Activated CD8-positive, alpha-beta memory T cell treated with anti-CD3 and anti-CD28 coated beads, Interleukin-2, amount 50 U/mL, for 1 hour (primary cell): ENCODE measurements around the gene XKR7.
"Not testable (repeated sequence)": the region's sequence is repeated elsewhere in the genome, so short reads cannot be mapped to it uniquely, and the experiment has no call there.

Source experiments
- DNase-seq: peaks from one replicate; pipeline ENCODE4 v3.0.0-alpha.2; 2020; ENCODE audit errors: extremely low read depth

Gene XKR7

GRCh38 chr20:31967830-31968249, at the start of gene XKR7:
XKR7 (plus strand) TSS chr20:31968151; CDS start chr20:31968176, 25 bp downstream.
- no peak for DNase-seq

- DNase-seq: no peak
Measured at GRCh38 chr20:31918466-31919105, 49.4 kb upstream of the XKR7 start.

GRCh38 chr20:31919410-31920155, 48.4 kb upstream of the XKR7 start:
- no peak for DNase-seq

GRCh38 chr20:31920275-31920855, 47.6 kb upstream of the XKR7 start:
- no peak for DNase-seq

GRCh38 chr20:31921480-31921879, 46.5 kb upstream of the XKR7 start:
- DNase-seq: not testable (repeated sequence)

GRCh38 chr20:31922181-31922580, 45.8 kb upstream of the XKR7 start:
- DNase-seq: no peak

- no peak for DNase-seq
Measured at GRCh38 chr20:31922588-31922987, 45.4 kb upstream of the XKR7 start.

- DNase-seq: no peak
Measured at GRCh38 chr20:31923388-31924331, 44.3 kb upstream of the XKR7 start.

GRCh38 chr20:31924561-31924960, 43.4 kb upstream of the XKR7 start:
- DNase-seq: no peak

- DNase-seq: no peak
Measured at GRCh38 chr20:31925631-31926030, 42.3 kb upstream of the XKR7 start.

- no peak for DNase-seq
Measured at GRCh38 chr20:31926493-31926892, 41.5 kb upstream of the XKR7 start.

GRCh38 chr20:31927627-31928159, 40.3 kb upstream of the XKR7 start:
- no peak for DNase-seq

- DNase-seq: not testable (repeated sequence)
Measured at GRCh38 chr20:31929631-31930030, 38.3 kb upstream of the XKR7 start.

GRCh38 chr20:31930779-31931178, 37.2 kb upstream of the XKR7 start:
- no peak for DNase-seq

- no peak for DNase-seq
Measured at GRCh38 chr20:31933698-31934097, 34.3 kb upstream of the XKR7 start.

- no peak for DNase-seq
Measured at GRCh38 chr20:31934491-31934890, 33.5 kb upstream of the XKR7 start.

- DNase-seq: no peak
Measured at GRCh38 chr20:31934968-31935764, 32.8 kb upstream of the XKR7 start.

GRCh38 chr20:31936420-31936819, 31.5 kb upstream of the XKR7 start:
- DNase-seq: no peak

- DNase-seq: no peak
Measured at GRCh38 chr20:31937820-31938219, 30.1 kb upstream of the XKR7 start.

GRCh38 chr20:31939661-31940060, 28.3 kb upstream of the XKR7 start:
- no peak for DNase-seq

GRCh38 chr20:31943052-31943471, 24.9 kb upstream of the XKR7 start:
- DNase-seq: no peak
